A549 (cell line): ENCODE results near the gene MAGED2. TPM values are rescaled to one million over a fixed set of nuclear protein-coding genes. Genes with fewer than 3 reads are reported as not detected.

Source experiments
- ATAC-seq, 2 experiments: fragments of 200-7000 bp in 1 of 2; fragments of >200 bp in 1 of 2; cut with Nextera tagmentation in 1 of 2; cut with Tn5 transposase in 1 of 2; 3 replicates each; pipeline versions ENCODE4 v1.8.0 to v1.9.1; 2018 to 2020; ENCODE audit warnings: mild to moderate bottlenecking in 1 of 2, moderate library complexity in 1 of 2
- CTCF ChIA-PET: fragments of 300-600 bp; sonication (Branson Sonifier 250); formaldehyde crosslinking; extraction: SDS; loops from one replicate; lab custom pipeline; 2021; ENCODE audit warnings: antibody characterized with exemption, inconsistent platforms; lab: Yijun Ruan, JAX
- POLR2A ChIA-PET: fragments of 350-600 bp; formaldehyde crosslinking; extraction: SDS; loops from one replicate; lab custom pipeline; 2021; ENCODE audit warnings: antibody characterized with exemption, inconsistent platforms; lab: Yijun Ruan, JAX
- DNase-seq, 2 experiments: peaks; one replicate each; pipeline versions ENCODE4 v3.0.0 to v3.0.0-alpha.2; 2011 to 2016; ENCODE audit warnings: low read depth in 1 of 2, low spot score in 1 of 2
- FAIRE-seq: peaks from 2 replicates; lab custom pipeline; 2011; peaks lifted over from hg19 to GRCh38; lab: Jason Lieb, UNC
- H3K27ac ChIP-seq, 2 experiments: fragments of >200 bp; sonication (Bioruptor Twin); formaldehyde crosslinking; 3 replicates each; pipeline ENCODE4 v1.5.1; 2016 to 2017
- H3K4me1 ChIP-seq: fragments of >200 bp; sonication (Bioruptor Twin); formaldehyde crosslinking; 3 replicates; pipeline ENCODE4 v1.6.1; 2016
- H3K4me2 ChIP-seq: fragments of >200 bp; sonication (Bioruptor Twin); formaldehyde crosslinking; 3 replicates; pipeline ENCODE4 v1.6.1; 2016
- H3K4me3 ChIP-seq: fragments of >200 bp; sonication (Bioruptor Twin); formaldehyde crosslinking; 3 replicates; pipeline ENCODE4 v1.5.1; 2016
- H3K9me3 ChIP-seq: fragments of >200 bp; sonication (Bioruptor Twin); formaldehyde crosslinking; 3 replicates; pipeline ENCODE4 v1.6.1; 2016
- CBX8 ChIP-seq: fragments of 200-600 bp; sonication (generic); IDR thresholded peaks from 2 replicates; pipeline ENCODE4 v1.6.1; 2016
- CHD4 ChIP-seq: fragments of 200-600 bp; sonication (generic); IDR thresholded peaks from 2 replicates; pipeline ENCODE4 v1.6.1; 2016; ENCODE audit warnings: antibody characterized with exemption, mild to moderate bottlenecking, borderline replicate concordance
- ESRRA ChIP-seq: fragments of 150-350 bp; IDR thresholded peaks from 2 replicates; pipeline ENCODE4 v1.6.1; 2014; ENCODE audit warnings: mild to moderate bottlenecking, low read length, borderline replicate concordance
- FOSB ChIP-seq: fragments of 250-450 bp; sonication (Bioruptor Pico); IDR thresholded peaks from 2 replicates; pipeline ENCODE4 v1.5.0; 2020; ENCODE audit warnings: mild to moderate bottlenecking, moderate library complexity
- FOXS1 ChIP-seq: fragments of 250-450 bp; sonication (Bioruptor Pico); IDR thresholded peaks from 2 replicates; pipeline ENCODE4 v1.5.0; 2020; ENCODE audit warnings: mild to moderate bottlenecking, moderate library complexity
- HDAC2 ChIP-seq: fragments of 200-600 bp; sonication (generic); IDR thresholded peaks from 2 replicates; pipeline ENCODE4 v1.6.1; 2016
- HEYL ChIP-seq: fragments of 250-450 bp; sonication (Bioruptor Pico); IDR thresholded peaks from 2 replicates; pipeline ENCODE4 v1.8.0; 2021; ENCODE audit warnings: mild to moderate bottlenecking, moderate library complexity
- HOXA7 ChIP-seq: fragments of 250-450 bp; sonication (Bioruptor Pico); IDR thresholded peaks from 2 replicates; pipeline ENCODE4 v1.5.0; 2020; ENCODE audit warnings: mild to moderate bottlenecking, moderate library complexity
- KDM5A ChIP-seq: fragments of 200-600 bp; sonication (generic); IDR thresholded peaks from 2 replicates; pipeline ENCODE4 v1.6.1; 2016; ENCODE audit warnings: antibody characterized with exemption, mild to moderate bottlenecking
- MYC ChIP-seq: IDR thresholded peaks from 2 replicates; pipeline ENCODE4 v1.6.1; 2012; ENCODE audit warnings: mild to moderate bottlenecking, inconsistent platforms, low read length, improper control_type of control experiment, borderline replicate concordance
- NPAS2 ChIP-seq: fragments of 250-450 bp; sonication (Bioruptor Pico); IDR thresholded peaks from 2 replicates; pipeline ENCODE4 v1.8.0; 2022; ENCODE audit warnings: mild to moderate bottlenecking, moderate library complexity, borderline replicate concordance
- PHF8 ChIP-seq: fragments of 200-600 bp; sonication (generic); IDR thresholded peaks from 2 replicates; pipeline ENCODE4 v1.6.1; 2016; ENCODE audit warnings: low read depth, mild to moderate bottlenecking, antibody characterized with exemption, moderate library complexity, borderline replicate concordance
- POLR2A ChIP-seq: IDR thresholded peaks from 2 replicates; pipeline ENCODE4 v1.6.1; 2012; ENCODE audit warnings: mild to moderate bottlenecking, low read length
- RARB ChIP-seq: fragments of 250-450 bp; sonication (Bioruptor Pico); IDR thresholded peaks from 2 replicates; pipeline ENCODE4 v1.8.0; 2021; ENCODE audit warnings: mild to moderate bottlenecking, moderate library complexity
- RCOR1 ChIP-seq: fragments of 150-350 bp; IDR thresholded peaks from 2 replicates; pipeline ENCODE4 v1.6.1; 2014; ENCODE audit warnings: antibody characterized with exemption, low read length, low read depth
- RNF2 ChIP-seq: fragments of 200-600 bp; sonication (generic); IDR thresholded peaks from 2 replicates; pipeline ENCODE4 v1.6.1; 2016; ENCODE audit warnings: low read depth, mild to moderate bottlenecking, antibody characterized with exemption, moderate library complexity, borderline replicate concordance
- SMC3 ChIP-seq: fragments of >200 bp; sonication (Bioruptor Twin); formaldehyde crosslinking; IDR thresholded peaks from 3 replicates; pipeline ENCODE4 v1.6.1; 2018; ENCODE audit warnings: inconsistent platforms
- ZC3H11A ChIP-seq: fragments of 450-650 bp; IDR thresholded peaks from 2 replicates; pipeline ENCODE4 v1.6.1; 2014; ENCODE audit warnings: antibody characterized with exemption, mild to moderate bottlenecking
- ZSCAN20 ChIP-seq: fragments of 250-450 bp; sonication (Bioruptor Pico); IDR thresholded peaks from 2 replicates; pipeline ENCODE4 v1.8.0; 2022; ENCODE audit warnings: mild to moderate bottlenecking, moderate library complexity
- WGBS: methylation state at CpG from one replicate; pipeline ENCODE4 v1.1.6; 2017; ENCODE audit errors: missing lambda C conversion rate; 5-methylcytosine and 5-hydroxymethylcytosine counted together
- polyA plus RNA-seq, 4 experiments: library from polyadenylated mRNA; depleted of rRNA in 3 of 4; stranded (reverse); fragments of >200 nt; fragmentation: RNase III in 1 of 4; extraction: RNeasy Plus Mini Kit Qiagen cat#74134 plus additional on column Dnase treatment in 1 of 4; gene quantifications; 2 replicates in 3 of 4; 3 replicates in 1 of 4; pipeline ENCODE4 v1.2.3, GENCODE V29; 2011 to 2017
- TF ChIP-seq, protein P1 (sequence below): IDR thresholded peaks from 2 replicates; pipeline ENCODE4 v1.6.1; 2012; ENCODE audit warnings: low read depth, borderline replicate concordance
- TF ChIP-seq, protein P2 (sequence below): fragments of 150-350 bp; IDR thresholded peaks from 2 replicates; pipeline ENCODE4 v1.6.1; 2014; ENCODE audit warnings: low read depth, mild to moderate bottlenecking, low read length
- TF ChIP-seq, protein P3 (sequence below): IDR thresholded peaks from 2 replicates; pipeline ENCODE4 v1.6.1; 2012
- TF ChIP-seq, protein P4 (sequence below): fragments of 450-650 bp; IDR thresholded peaks from 2 replicates; pipeline ENCODE4 v1.6.1; 2014; ENCODE audit warnings: antibody characterized with exemption
- TF ChIP-seq, protein P5 (sequence below): fragments of >200 bp; sonication (Bioruptor Twin); formaldehyde crosslinking; IDR thresholded peaks from 3 replicates; pipeline ENCODE4 v1.6.1; 2016
- TF ChIP-seq, protein P6 (sequence below): fragments of 250-450 bp; sonication (Bioruptor Pico); IDR thresholded peaks from 2 replicates; pipeline ENCODE4 v1.5.0; 2020; ENCODE audit warnings: low read depth, mild to moderate bottlenecking, moderate library complexity
- TF ChIP-seq, protein P7 (sequence below): fragments of >200 bp; sonication (Bioruptor Twin); formaldehyde crosslinking; IDR thresholded peaks from 3 replicates; pipeline ENCODE4 v1.5.1; 2016

MAGED2 gene
- polyA plus RNA-seq, 2 of the 4 experiments (the other 2 are of a cell fraction) = 79.9 to 109 TPM

DNA sequence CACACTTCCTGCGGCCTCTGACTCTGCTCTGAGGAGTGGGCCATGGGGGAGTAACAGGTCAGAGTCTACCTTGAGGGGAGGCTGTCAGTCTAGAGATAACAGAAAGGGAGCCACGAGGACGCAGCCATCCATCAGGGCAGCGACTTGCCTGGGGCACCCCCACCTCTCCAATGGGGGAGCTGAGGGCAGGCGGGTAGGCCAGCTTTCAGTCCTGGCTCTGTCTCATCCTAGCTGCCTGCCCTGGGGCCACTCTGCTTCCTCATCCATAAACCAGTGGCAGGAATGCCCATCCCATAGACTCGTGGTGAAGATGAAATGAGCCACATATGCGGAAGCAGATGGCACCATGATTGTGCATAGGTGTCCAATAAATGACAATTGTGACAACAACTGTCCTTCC lies 13.2 kb downstream of the MAGED2 start (continued):
- TF ChIP-seq NPAS2 (CRISPR knock-in tag) (no peak), ESRRA (no peak), POLR2A (no peak)
- TF ChIP-seq, protein P1, sequence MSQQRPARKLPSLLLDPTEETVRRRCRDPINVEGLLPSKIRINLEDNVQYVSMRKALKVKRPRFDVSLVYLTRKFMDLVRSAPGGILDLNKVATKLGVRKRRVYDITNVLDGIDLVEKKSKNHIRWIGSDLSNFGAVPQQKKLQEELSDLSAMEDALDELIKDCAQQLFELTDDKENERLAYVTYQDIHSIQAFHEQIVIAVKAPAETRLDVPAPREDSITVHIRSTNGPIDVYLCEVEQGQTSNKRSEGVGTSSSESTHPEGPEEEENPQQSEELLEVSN = no peak
- TF ChIP-seq, all 56 proteins: peak for 0

DNA sequence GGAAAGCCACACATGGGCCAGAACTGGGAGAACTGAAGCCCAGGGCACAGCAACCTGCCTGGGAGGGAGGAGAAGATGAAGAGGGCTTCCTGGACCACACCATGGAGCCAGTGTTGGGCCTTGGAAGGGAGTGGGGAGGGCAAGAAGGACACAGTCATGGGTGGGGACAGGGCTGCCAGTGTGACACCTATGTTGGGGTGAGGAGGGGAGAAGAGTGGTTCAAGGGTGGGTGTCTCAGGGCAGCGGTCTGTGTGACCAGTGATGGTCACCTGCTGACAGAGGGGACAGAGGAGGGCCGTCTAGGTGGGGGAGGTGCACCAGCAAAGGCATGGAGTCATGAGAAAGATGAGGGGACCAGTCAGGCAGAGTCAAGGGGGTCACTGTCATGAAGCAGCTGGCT lies 13.8 kb downstream of the MAGED2 start:
- H3K4me2 ChIP-seq = no peak overlapping the region
- ATAC-seq (no peak), DNase-seq (no peak), FAIRE-seq (no peak)
- ChIA-PET POLR2A (no interaction called here), CTCF (no interaction called here)
- no peak overlapping the region for H3K27ac ChIP-seq
- TF ChIP-seq ZC3H11A (no peak), HEYL (CRISPR knock-in tag) (no peak), RCOR1 (no peak), CHD4 (no peak), RARB (CRISPR knock-in tag) (no peak), FOSB (CRISPR knock-in tag) (no peak)
- TF ChIP-seq, protein P2, sequence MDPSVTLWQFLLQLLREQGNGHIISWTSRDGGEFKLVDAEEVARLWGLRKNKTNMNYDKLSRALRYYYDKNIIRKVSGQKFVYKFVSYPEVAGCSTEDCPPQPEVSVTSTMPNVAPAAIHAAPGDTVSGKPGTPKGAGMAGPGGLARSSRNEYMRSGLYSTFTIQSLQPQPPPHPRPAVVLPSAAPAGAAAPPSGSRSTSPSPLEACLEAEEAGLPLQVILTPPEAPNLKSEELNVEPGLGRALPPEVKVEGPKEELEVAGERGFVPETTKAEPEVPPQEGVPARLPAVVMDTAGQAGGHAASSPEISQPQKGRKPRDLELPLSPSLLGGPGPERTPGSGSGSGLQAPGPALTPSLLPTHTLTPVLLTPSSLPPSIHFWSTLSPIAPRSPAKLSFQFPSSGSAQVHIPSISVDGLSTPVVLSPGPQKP = no peak
- no peaks in the 10 kb centered on the region for H3K9me3 ChIP-seq
- no peak overlapping the region for H3K4me3 ChIP-seq
- H3K4me1 ChIP-seq = no peaks in the 10 kb centered on the region
- WGBS = 0% methylated on average over 2 of the region's 2 CpGs

DNA sequence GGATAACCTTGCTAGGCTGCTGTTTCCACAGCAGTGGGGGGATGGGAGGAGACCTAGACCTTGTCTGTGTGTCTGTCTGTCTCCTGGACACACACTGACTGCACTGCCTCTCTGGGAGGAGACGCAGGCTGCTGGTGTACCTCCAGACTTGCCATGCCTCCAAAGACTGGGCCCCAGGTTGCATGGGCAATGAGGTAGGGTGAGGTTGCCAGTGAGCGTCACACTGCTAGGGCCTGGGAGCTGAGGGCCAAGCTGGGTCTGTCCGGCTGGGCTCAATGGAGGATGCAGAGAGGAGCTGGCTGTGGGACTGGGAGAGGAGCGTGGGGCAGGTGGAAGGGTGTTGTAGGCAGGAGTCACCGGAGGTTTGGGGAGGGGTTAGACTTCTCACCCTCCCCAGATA lies 16.6 kb downstream of the MAGED2 start:
- ChIA-PET CTCF (no interaction called here), POLR2A (no interaction called here)
- FAIRE-seq (no peak), ATAC-seq (no peak), DNase-seq (no peak)
- no peak overlapping the region for H3K4me2 ChIP-seq
- H3K27ac ChIP-seq = no peak overlapping the region
- no peak for TF ChIP-seq HOXA7
- 57% methylated on average over 3 of the region's 5 CpGs for WGBS
- H3K4me3 ChIP-seq = no peak overlapping the region
- H3K4me1 ChIP-seq = no peaks in the 10 kb centered on the region
- no peaks in the 10 kb centered on the region for H3K9me3 ChIP-seq

DNA sequence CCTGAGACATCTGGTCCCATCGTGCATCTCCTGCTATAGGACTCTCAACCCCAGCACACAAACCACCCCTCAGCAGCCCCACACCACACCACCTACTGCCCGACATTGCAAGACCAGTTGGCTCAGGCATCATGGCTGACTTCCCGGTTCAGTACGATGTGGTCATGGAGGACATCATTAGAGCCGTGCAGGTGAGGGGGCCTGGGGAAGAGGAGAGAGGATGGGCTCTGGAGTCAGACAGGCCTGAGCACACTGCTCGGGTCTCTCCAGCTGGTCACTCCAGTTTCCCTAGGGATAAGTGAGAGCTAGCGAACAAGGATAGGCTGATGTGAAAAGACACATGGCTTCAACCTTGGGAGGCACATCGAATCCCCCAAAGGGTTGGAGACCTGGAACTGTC lies 17.2 kb downstream of the MAGED2 start:
- ChIA-PET POLR2A (no interaction called here), CTCF (no interaction called here)
- TF ChIP-seq HOXA7 (no peak), PHF8 (no peak), HDAC2 (no peak), RNF2 (no peak), ZSCAN20 (CRISPR knock-in tag) (no peak), CHD4 (no peak), RCOR1 (no peak), ESRRA (no peak), KDM5A (no peak), SMC3 (no peak), FOXS1 (CRISPR knock-in tag) (no peak), MYC (no peak), POLR2A (no peak), CBX8 (no peak)
- TF ChIP-seq, protein P3, sequence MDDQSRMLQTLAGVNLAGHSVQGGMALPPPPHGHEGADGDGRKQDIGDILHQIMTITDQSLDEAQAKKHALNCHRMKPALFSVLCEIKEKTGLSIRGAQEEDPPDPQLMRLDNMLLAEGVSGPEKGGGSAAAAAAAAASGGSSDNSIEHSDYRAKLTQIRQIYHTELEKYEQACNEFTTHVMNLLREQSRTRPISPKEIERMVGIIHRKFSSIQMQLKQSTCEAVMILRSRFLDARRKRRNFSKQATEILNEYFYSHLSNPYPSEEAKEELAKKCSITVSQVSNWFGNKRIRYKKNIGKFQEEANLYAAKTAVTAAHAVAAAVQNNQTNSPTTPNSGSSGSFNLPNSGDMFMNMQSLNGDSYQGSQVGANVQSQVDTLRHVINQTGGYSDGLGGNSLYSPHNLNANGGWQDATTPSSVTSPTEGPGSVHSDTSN = no peak
- TF ChIP-seq, protein P4, sequence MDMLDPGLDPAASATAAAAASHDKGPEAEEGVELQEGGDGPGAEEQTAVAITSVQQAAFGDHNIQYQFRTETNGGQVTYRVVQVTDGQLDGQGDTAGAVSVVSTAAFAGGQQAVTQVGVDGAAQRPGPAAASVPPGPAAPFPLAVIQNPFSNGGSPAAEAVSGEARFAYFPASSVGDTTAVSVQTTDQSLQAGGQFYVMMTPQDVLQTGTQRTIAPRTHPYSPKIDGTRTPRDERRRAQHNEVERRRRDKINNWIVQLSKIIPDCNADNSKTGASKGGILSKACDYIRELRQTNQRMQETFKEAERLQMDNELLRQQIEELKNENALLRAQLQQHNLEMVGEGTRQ = no peak
- TF ChIP-seq, protein P5, sequence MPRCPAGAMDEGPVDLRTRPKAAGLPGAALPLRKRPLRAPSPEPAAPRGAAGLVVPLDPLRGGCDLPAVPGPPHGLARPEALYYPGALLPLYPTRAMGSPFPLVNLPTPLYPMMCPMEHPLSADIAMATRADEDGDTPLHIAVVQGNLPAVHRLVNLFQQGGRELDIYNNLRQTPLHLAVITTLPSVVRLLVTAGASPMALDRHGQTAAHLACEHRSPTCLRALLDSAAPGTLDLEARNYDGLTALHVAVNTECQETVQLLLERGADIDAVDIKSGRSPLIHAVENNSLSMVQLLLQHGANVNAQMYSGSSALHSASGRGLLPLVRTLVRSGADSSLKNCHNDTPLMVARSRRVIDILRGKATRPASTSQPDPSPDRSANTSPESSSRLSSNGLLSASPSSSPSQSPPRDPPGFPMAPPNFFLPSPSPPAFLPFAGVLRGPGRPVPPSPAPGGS = no peak
- TF ChIP-seq, protein P6, sequence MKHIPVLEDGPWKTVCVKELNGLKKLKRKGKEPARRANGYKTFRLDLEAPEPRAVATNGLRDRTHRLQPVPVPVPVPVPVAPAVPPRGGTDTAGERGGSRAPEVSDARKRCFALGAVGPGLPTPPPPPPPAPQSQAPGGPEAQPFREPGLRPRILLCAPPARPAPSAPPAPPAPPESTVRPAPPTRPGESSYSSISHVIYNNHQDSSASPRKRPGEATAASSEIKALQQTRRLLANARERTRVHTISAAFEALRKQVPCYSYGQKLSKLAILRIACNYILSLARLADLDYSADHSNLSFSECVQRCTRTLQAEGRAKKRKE (CRISPR knock-in tag) = no peak
- TF ChIP-seq, protein P7, sequence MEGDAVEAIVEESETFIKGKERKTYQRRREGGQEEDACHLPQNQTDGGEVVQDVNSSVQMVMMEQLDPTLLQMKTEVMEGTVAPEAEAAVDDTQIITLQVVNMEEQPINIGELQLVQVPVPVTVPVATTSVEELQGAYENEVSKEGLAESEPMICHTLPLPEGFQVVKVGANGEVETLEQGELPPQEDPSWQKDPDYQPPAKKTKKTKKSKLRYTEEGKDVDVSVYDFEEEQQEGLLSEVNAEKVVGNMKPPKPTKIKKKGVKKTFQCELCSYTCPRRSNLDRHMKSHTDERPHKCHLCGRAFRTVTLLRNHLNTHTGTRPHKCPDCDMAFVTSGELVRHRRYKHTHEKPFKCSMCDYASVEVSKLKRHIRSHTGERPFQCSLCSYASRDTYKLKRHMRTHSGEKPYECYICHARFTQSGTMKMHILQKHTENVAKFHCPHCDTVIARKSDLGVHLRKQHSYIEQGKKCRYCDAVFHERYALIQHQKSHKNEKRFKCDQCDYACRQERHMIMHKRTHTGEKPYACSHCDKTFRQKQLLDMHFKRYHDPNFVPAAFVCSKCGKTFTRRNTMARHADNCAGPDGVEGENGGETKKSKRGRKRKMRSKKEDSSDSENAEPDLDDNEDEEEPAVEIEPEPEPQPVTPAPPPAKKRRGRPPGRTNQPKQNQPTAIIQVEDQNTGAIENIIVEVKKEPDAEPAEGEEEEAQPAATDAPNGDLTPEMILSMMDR = no peak
- FAIRE-seq (no peak), DNase-seq (no peak), ATAC-seq (no peak)
- H3K27ac ChIP-seq = no peak overlapping the region
- H3K9me3 ChIP-seq = no peaks in the 10 kb centered on the region
- no peaks in the 10 kb centered on the region for H3K4me1 ChIP-seq
- 72% methylated on average over 3 of the region's 8 CpGs for WGBS
- H3K4me3 ChIP-seq = no peak overlapping the region
- no peak overlapping the region for H3K4me2 ChIP-seq
